ENCODE data around the gene SLC1A2.

DNA sequence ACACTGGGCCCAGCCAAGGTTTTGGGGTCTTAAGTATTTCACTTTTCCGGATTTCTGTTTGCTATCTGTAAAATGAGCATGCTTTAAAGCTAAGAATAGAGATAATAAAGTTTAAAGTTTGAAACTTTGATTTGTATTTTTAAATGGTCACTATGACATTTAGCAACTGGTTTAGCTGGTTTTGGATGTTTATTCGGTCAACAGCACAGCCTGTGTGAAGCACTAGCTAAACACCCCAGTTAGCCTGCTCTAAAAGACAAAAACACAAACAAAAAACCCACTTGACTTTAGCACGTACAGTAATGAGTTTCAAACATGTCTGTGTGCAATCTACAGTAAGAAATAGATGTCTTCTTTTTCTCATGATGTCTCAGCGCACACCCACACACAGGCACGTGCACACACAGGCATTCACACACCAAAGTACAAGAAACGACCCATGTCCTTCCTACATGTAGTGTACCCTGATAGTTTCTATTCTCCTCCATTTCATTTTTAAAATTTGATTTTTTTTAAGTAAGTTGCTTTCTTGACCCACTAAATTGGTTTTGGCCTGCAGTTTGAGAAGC, 29.4 kb downstream of the SLC1A2 start:
- TF ChIP-seq, protein P1, sequence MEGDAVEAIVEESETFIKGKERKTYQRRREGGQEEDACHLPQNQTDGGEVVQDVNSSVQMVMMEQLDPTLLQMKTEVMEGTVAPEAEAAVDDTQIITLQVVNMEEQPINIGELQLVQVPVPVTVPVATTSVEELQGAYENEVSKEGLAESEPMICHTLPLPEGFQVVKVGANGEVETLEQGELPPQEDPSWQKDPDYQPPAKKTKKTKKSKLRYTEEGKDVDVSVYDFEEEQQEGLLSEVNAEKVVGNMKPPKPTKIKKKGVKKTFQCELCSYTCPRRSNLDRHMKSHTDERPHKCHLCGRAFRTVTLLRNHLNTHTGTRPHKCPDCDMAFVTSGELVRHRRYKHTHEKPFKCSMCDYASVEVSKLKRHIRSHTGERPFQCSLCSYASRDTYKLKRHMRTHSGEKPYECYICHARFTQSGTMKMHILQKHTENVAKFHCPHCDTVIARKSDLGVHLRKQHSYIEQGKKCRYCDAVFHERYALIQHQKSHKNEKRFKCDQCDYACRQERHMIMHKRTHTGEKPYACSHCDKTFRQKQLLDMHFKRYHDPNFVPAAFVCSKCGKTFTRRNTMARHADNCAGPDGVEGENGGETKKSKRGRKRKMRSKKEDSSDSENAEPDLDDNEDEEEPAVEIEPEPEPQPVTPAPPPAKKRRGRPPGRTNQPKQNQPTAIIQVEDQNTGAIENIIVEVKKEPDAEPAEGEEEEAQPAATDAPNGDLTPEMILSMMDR (IDR thresholded peaks at IDR 0.05) = no peak
- no peak for TF ChIP-seq POLR2A (IDR thresholded peaks at IDR 0.05)
